Sigmoid colon (tissue), 7 donors: Measurements from ENCODE around the gene NLN. TPM values are rescaled to one million over a fixed set of nuclear protein-coding genes. Genes with fewer than 3 reads are reported as not detected.

Experiments used
- DNase-seq: peaks from one replicate; pipeline ENCODE4 v3.0.0-alpha.2; 2019
- H3K27ac ChIP-seq, 4 donors: fragments of 200-600 bp; sonication (generic); one replicate each; pipeline ENCODE4 v1.5.1; 2016 to 2019; ENCODE audit warnings: mild to moderate bottlenecking in 1 of 4
- H3K27me3 ChIP-seq, 3 donors: fragments of 200-600 bp; sonication (generic); one replicate each; pipeline ENCODE4 v1.5.1; 2019; ENCODE audit warnings: mild to moderate bottlenecking in 1 of 3
- H3K36me3 ChIP-seq, 4 donors: fragments of 200-600 bp; sonication (generic); one replicate each; pipeline ENCODE4 v1.5.1; 2016 to 2019
- H3K4me1 ChIP-seq, 4 donors: fragments of 200-600 bp; sonication (generic); one replicate each; pipeline ENCODE4 v1.5.1; 2017 to 2019
- H3K4me3 ChIP-seq, 4 donors: fragments of 200-600 bp; sonication (generic); one replicate each; pipeline ENCODE4 v1.5.1; 2017 to 2019; ENCODE audit warnings: mild to moderate bottlenecking in 2 of 4, moderate library complexity in 1 of 4
- H3K9me3 ChIP-seq, 4 donors: fragments of 200-600 bp in 3 of 4; sonication (generic) in 3 of 4; one replicate each; pipeline versions ENCODE4 v1.5.1 to v1.6.1; 2013 to 2019
- EP300 ChIP-seq, 4 donors: sonication (generic); formaldehyde crosslinking; IDR thresholded peaks; one replicate each; pipeline ENCODE4 v1.6.1; 2017; ENCODE audit warnings: antibody characterized with exemption in 4 of 4
- POLR2A ChIP-seq, 2 donors: fragments of 450-650 bp; IDR thresholded peaks; one replicate each; pipeline ENCODE4 v1.6.1; 2016; ENCODE audit warnings: antibody characterized with exemption in 2 of 2, mild to moderate bottlenecking in 2 of 2, moderate library complexity in 2 of 2
- POLR2AphosphoS5 ChIP-seq, 4 donors: sonication (generic); formaldehyde crosslinking; IDR thresholded peaks; one replicate each; pipeline ENCODE4 v1.6.1; 2017; ENCODE audit warnings: antibody characterized with exemption in 4 of 4
- WGBS, 2 donors: extraction: QIAGEN DNeasy Blood & Tissue Kit; methylation state at CpG; one replicate each; pipeline ENCODE4 v1.1.7; 2013; 5-methylcytosine and 5-hydroxymethylcytosine counted together
- intact Hi-C: fragments of 100-400 bp; cut with DNase I; formaldehyde crosslinking; loops from one replicate; pipeline ENCODE4 v1.15.1; 2023
- polyA plus RNA-seq, 3 donors: library from polyadenylated mRNA; stranded (reverse); fragments of 200-250 nt; gene quantifications; one replicate each; pipeline ENCODE4 v1.2.3, GENCODE V29; 2013
- total RNA-seq, 4 donors: library from RNA; depleted of rRNA; stranded (reverse); fragments of >200 nt; gene quantifications; one replicate each; pipeline ENCODE4 v1.1.0, GENCODE V29; 2016
- TF ChIP-seq, protein P1 (sequence below), 4 experiments: fragments of 450-650 bp in 3 of 4; fragments of 200-600 bp in 1 of 4; IDR thresholded peaks; one replicate each; pipeline ENCODE4 v1.5.1; 2016 to 2019; ENCODE audit warnings: antibody characterized with exemption in 4 of 4, mild to moderate bottlenecking in 3 of 4, moderate library complexity in 2 of 4
- donor health status: healthy with polysubstance abuse.
- donor health status: Bipolar disorder and iron deficiency.
- donor health status: healthy.

The NLN gene
- total and polyA plus RNA-seq, 7 donors, result 4.8 to 43.7 (median 7.8) TPM

- Histone ChIP-seq H3K27me3 (no peaks in the 10 kb centered on the region), H3K4me3 (no peak overlapping the region)
- 90 to 93% methylated on average over 2 of the region's 2 CpGs for WGBS, 2 donors
These were observed 28.9 kb upstream of the NLN start for GRCh38 chr5:65693121-65693520.

GRCh38 chr5:65695162-65695755 lies 26.7 kb upstream of the NLN start:
- Histone ChIP-seq H3K9me3 (no peaks in the 10 kb centered on the region), H3K27ac (no peak overlapping the region), H3K4me1 (peaks cover 0 to 10% (median 5%) of the 10 kb centered on the region in 4 donors), H3K36me3 (peaks cover 0 to 2% (median under 1%) of the 10 kb centered on the region in 4 donors), H3K4me3 (no peak overlapping the region), H3K27me3 (no peaks in the 10 kb centered on the region)
- no peak for TF ChIP-seq POLR2A (IDR thresholded peaks at IDR 0.05)
- no peak for TF ChIP-seq POLR2AphosphoS5 (IDR thresholded peaks at IDR 0.05)
- TF ChIP-seq EP300 (IDR thresholded peaks at IDR 0.05), result no peak
- TF ChIP-seq, protein P1, sequence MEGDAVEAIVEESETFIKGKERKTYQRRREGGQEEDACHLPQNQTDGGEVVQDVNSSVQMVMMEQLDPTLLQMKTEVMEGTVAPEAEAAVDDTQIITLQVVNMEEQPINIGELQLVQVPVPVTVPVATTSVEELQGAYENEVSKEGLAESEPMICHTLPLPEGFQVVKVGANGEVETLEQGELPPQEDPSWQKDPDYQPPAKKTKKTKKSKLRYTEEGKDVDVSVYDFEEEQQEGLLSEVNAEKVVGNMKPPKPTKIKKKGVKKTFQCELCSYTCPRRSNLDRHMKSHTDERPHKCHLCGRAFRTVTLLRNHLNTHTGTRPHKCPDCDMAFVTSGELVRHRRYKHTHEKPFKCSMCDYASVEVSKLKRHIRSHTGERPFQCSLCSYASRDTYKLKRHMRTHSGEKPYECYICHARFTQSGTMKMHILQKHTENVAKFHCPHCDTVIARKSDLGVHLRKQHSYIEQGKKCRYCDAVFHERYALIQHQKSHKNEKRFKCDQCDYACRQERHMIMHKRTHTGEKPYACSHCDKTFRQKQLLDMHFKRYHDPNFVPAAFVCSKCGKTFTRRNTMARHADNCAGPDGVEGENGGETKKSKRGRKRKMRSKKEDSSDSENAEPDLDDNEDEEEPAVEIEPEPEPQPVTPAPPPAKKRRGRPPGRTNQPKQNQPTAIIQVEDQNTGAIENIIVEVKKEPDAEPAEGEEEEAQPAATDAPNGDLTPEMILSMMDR (IDR thresholded peaks at IDR 0.05), result no peak
- WGBS, 2 donors, result 77 to 86% methylated on average over 4 of the region's 4 CpGs
- intact Hi-C loops, result no loop called here
- no peak for DNase-seq

More at GRCh38 chr5:65693121-65693520, 28.9 kb upstream of the NLN start:
- Histone ChIP-seq H3K36me3 (peaks cover 0 to 11% (median under 1%) of the 10 kb centered on the region in 4 donors), H3K9me3 (no peaks in the 10 kb centered on the region), H3K27ac (no peak overlapping the region), H3K4me1 (peaks cover 0 to 10% (median 5%) of the 10 kb centered on the region in 4 donors)
- TF ChIP-seq POLR2A (IDR thresholded peaks at IDR 0.05) (no peak), POLR2AphosphoS5 (IDR thresholded peaks at IDR 0.05) (no peak), EP300 (IDR thresholded peaks at IDR 0.05) (no peak)
- TF ChIP-seq, protein P1 (IDR thresholded peaks at IDR 0.05), result no peak
- intact Hi-C loops, result no loop called here
- no peak for DNase-seq

GRCh38 chr5:65695896-65696295 lies 26.1 kb upstream of the NLN start:
- H3K9me3 ChIP-seq, result no peaks in the 10 kb centered on the region
- H3K27me3 ChIP-seq, result no peaks in the 10 kb centered on the region
- H3K27ac ChIP-seq, result no peak overlapping the region
- 93 to 96% methylated on average over 4 of the region's 4 CpGs for WGBS, 2 donors
- TF ChIP-seq POLR2AphosphoS5 (IDR thresholded peaks at IDR 0.05), result no peak
- no peak for TF ChIP-seq EP300 (IDR thresholded peaks at IDR 0.05)
- TF ChIP-seq, protein P1 (IDR thresholded peaks at IDR 0.05), result no peak
- no peak for TF ChIP-seq POLR2A (IDR thresholded peaks at IDR 0.05)
- DNase-seq, result no peak
- intact Hi-C loops, result no loop called here
- H3K4me1 ChIP-seq, result peaks cover 0 to 10% (median 5%) of the 10 kb centered on the region in 4 donors
- H3K4me3 ChIP-seq, result no peak overlapping the region
- peaks cover 0 to 2% (median 0%) of the 10 kb centered on the region in 4 donors for H3K36me3 ChIP-seq

- Histone ChIP-seq H3K4me3 (no peak overlapping the region), H3K27ac (no peak overlapping the region), H3K4me1 (peaks cover 0 to 10% (median 5%) of the 10 kb centered on the region in 4 donors), H3K9me3 (no peaks in the 10 kb centered on the region), H3K27me3 (no peaks in the 10 kb centered on the region), H3K36me3 (no peaks in the 10 kb centered on the region)
- DNase-seq, result no peak
- TF ChIP-seq EP300 (IDR thresholded peaks at IDR 0.05) (no peak), POLR2A (IDR thresholded peaks at IDR 0.05) (no peak), POLR2AphosphoS5 (IDR thresholded peaks at IDR 0.05) (no peak)
- TF ChIP-seq, protein P1 (IDR thresholded peaks at IDR 0.05), result no peak
- intact Hi-C loops, result no loop called here
These were observed 25.1 kb upstream of the NLN start for GRCh38 chr5:65696892-65697291.

- Histone ChIP-seq H3K9me3 (no peaks in the 10 kb centered on the region), H3K4me3 (no peak overlapping the region), H3K27me3 (no peaks in the 10 kb centered on the region), H3K4me1 (peaks cover 0 to 10% (median 5%) of the 10 kb centered on the region in 4 donors), H3K36me3 (peaks cover 0 to 7% (median 5%) of the 10 kb centered on the region in 4 donors), H3K27ac (no peak overlapping the region)
- TF ChIP-seq EP300 (IDR thresholded peaks at IDR 0.05) (no peak), POLR2A (IDR thresholded peaks at IDR 0.05) (no peak), POLR2AphosphoS5 (IDR thresholded peaks at IDR 0.05) (no peak)
- TF ChIP-seq, protein P1 (IDR thresholded peaks at IDR 0.05), result no peak
- WGBS, 2 donors, result 78 to 95% methylated on average over 4 of the region's 4 CpGs
- no peak for DNase-seq
- intact Hi-C loops, result no loop called here
These were observed 22.7 kb upstream of the NLN start for GRCh38 chr5:65699338-65699737.
